Peyer's patch (tissue), 4 donors: ENCODE data around the gene TMEM266. TPM values are rescaled to one million over a fixed set of nuclear protein-coding genes. Genes with fewer than 3 reads are reported as not detected.
A peak's percentile ranks its signal among the peaks of the same experiment; 100 is the strongest.

Experiments
- DNase-seq, 3 donors: peaks; one replicate each; pipeline ENCODE4 v3.0.0-alpha.2; 2017 to 2019
- H3K27ac ChIP-seq, 4 donors: fragments of 200-600 bp; sonication (generic); one replicate each; pipeline ENCODE4 v1.5.1; 2016 to 2019
- H3K27me3 ChIP-seq, 2 donors: fragments of 200-600 bp; sonication (generic); one replicate each; pipeline ENCODE4 v1.5.1; 2019
- H3K36me3 ChIP-seq, 3 donors: fragments of 200-600 bp; sonication (generic); one replicate each; pipeline ENCODE4 v1.5.1; 2016 to 2019
- H3K4me1 ChIP-seq, 4 donors: fragments of 200-600 bp; sonication (generic); one replicate each; pipeline ENCODE4 v1.5.1; 2016 to 2019
- H3K4me3 ChIP-seq, 4 donors: fragments of 200-600 bp; sonication (generic); 1 replicate in 3 of 4; 2 replicates in 1 of 4; pipeline ENCODE4 v1.5.1; 2016 to 2019; ENCODE audit warnings: mild to moderate bottlenecking in 1 of 4
- H3K9me3 ChIP-seq, 4 donors: fragments of 200-600 bp; sonication (generic); one replicate each; pipeline ENCODE4 v1.5.1; 2016 to 2019; ENCODE audit warnings: mild to moderate bottlenecking in 1 of 4
- CTCF ChIP-seq, 6 experiments: fragments of 450-650 bp in 4 of 6; fragments of 200-600 bp in 2 of 6; sonication (generic) in 1 of 6; IDR thresholded peaks; one replicate each; pipeline ENCODE4 v1.5.1; 2017 to 2019; ENCODE audit warnings: antibody characterized with exemption in 6 of 6, mild to moderate bottlenecking in 3 of 6, moderate library complexity in 1 of 6
- POLR2A ChIP-seq, 2 donors: fragments of 450-650 bp; IDR thresholded peaks; one replicate each; pipeline ENCODE4 v1.5.1; 2017; ENCODE audit warnings: antibody characterized with exemption in 2 of 2, mild to moderate bottlenecking in 2 of 2, moderate library complexity in 2 of 2
- total RNA-seq, 4 donors: library from RNA; depleted of rRNA; stranded (reverse); fragments of >200 nt; gene quantifications; one replicate each; pipeline ENCODE4 v1.1.0, GENCODE V29; 2016

TMEM266 gene
- total RNA-seq, 4 donors from 2014 or later, result not detected

- Histone ChIP-seq H3K27ac (no peak overlapping the region), H3K36me3 (no peaks in the 10 kb centered on the region), H3K9me3 (no peaks in the 10 kb centered on the region), H3K27me3 (no peaks in the 10 kb centered on the region), H3K4me3 (no peak overlapping the region), H3K4me1 (peaks cover 0 to 11% (median 2%) of the 10 kb centered on the region in 4 donors)
- TF ChIP-seq POLR2A (IDR thresholded peaks at IDR 0.05) (no peak), CTCF (IDR thresholded peaks at IDR 0.05) (no peak)
- DNase-seq, result no peak
Observed at GRCh38 chr15:76149291-76149915, 89.6 kb downstream of the TMEM266 start.

- Histone ChIP-seq H3K4me3 (no peak overlapping the region), H3K27ac (peak overlapping the region in 2 of 4 donors; percentile 14 to 43), H3K36me3 (no peaks in the 10 kb centered on the region), H3K9me3 (no peaks in the 10 kb centered on the region), H3K27me3 (no peaks in the 10 kb centered on the region), H3K4me1 (peaks cover 0 to 11% (median 2%) of the 10 kb centered on the region in 4 donors)
- TF ChIP-seq CTCF (IDR thresholded peaks at IDR 0.05) (no peak), POLR2A (IDR thresholded peaks at IDR 0.05) (no peak)
- DNase-seq, result no peak
Observed at GRCh38 chr15:76150513-76150912, 90.7 kb downstream of the TMEM266 start.

GRCh38 chr15:76150971-76151598, 91.3 kb downstream of the TMEM266 start:
- no peaks in the 10 kb centered on the region for H3K9me3 ChIP-seq
- DNase-seq, result peak; percentile 73 to 87 (median 75)
- no peak overlapping the region for H3K4me3 ChIP-seq
- H3K27ac ChIP-seq, result peak overlapping the region in 1 of 4 donors; percentile 43
- H3K36me3 ChIP-seq, result no peaks in the 10 kb centered on the region
- H3K4me1 ChIP-seq, result peaks cover 0 to 11% (median 2%) of the 10 kb centered on the region in 4 donors
- no peaks in the 10 kb centered on the region for H3K27me3 ChIP-seq
- TF ChIP-seq POLR2A (IDR thresholded peaks at IDR 0.05), result no peak
- TF ChIP-seq CTCF (IDR thresholded peaks at IDR 0.05), result peak; percentile 74 to 84 (median 76)

- H3K4me1 ChIP-seq, result peaks cover 0 to 11% (median 2%) of the 10 kb centered on the region in 4 donors
- TF ChIP-seq CTCF (IDR thresholded peaks at IDR 0.05) (no peak), POLR2A (IDR thresholded peaks at IDR 0.05) (no peak)
- no peak overlapping the region for H3K4me3 ChIP-seq
- no peaks in the 10 kb centered on the region for H3K9me3 ChIP-seq
- DNase-seq, result no peak
- H3K36me3 ChIP-seq, result no peaks in the 10 kb centered on the region
- H3K27ac ChIP-seq, result no peak overlapping the region
- H3K27me3 ChIP-seq, result no peaks in the 10 kb centered on the region
Observed at GRCh38 chr15:76151599-76151974, 91.8 kb downstream of the TMEM266 start.

- no peak overlapping the region for H3K4me3 ChIP-seq
- no peaks in the 10 kb centered on the region for H3K9me3 ChIP-seq
- H3K27me3 ChIP-seq, result no peaks in the 10 kb centered on the region
- H3K36me3 ChIP-seq, result no peaks in the 10 kb centered on the region
- TF ChIP-seq CTCF (IDR thresholded peaks at IDR 0.05) (no peak), POLR2A (IDR thresholded peaks at IDR 0.05) (no peak)
- DNase-seq, result no peak
- no peak overlapping the region for H3K27ac ChIP-seq
- peaks cover 0 to 11% (median 2%) of the 10 kb centered on the region in 4 donors for H3K4me1 ChIP-seq
Observed at GRCh38 chr15:76152197-76152596, 92.4 kb downstream of the TMEM266 start.
